Fibroblast of lung (primary cell): ENCODE data around the gene SLC16A4.

Experiments used
- EZH2 ChIP-seq: IDR thresholded peaks from 2 replicates; pipeline ENCODE4 v1.5.1; 2012; ENCODE audit warnings: low read length, control low read depth, mild to moderate bottlenecking; ENCODE audit errors: missing control alignments
- TF ChIP-seq, protein P1 (sequence below), 2 donors: IDR thresholded peaks in 1 of 2; conservative IDR thresholded peaks in 1 of 2; 1 replicate in 1 of 2; 2 replicates in 1 of 2; pipeline ENCODE4 v1.5.1; 2011 to 2012; ENCODE audit warnings: low read length in 2 of 2, control low read depth in 1 of 2, inconsistent platforms in 1 of 2, low read depth in 1 of 2, mild to moderate bottlenecking in 1 of 2

DNA sequence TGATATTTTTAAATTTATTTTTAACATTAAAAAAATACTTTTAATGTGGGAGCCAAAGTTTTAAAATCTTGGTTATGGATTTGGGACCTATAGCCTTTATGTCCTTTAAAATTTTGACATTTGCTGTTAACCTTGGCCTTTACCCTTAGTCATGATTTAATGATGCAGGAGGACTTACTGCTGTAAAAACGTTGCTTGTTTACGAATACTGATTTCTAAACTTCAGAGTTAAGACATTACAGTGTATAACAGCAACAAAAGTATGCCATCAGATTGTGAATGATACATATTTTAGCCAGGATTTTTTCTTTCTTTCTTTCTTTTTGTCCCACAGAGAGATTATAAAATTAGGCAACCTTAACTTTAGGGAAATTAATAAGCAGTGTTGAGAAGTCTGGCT is 42.8 kb downstream of the SLC16A4 start:
- TF ChIP-seq, protein P1, sequence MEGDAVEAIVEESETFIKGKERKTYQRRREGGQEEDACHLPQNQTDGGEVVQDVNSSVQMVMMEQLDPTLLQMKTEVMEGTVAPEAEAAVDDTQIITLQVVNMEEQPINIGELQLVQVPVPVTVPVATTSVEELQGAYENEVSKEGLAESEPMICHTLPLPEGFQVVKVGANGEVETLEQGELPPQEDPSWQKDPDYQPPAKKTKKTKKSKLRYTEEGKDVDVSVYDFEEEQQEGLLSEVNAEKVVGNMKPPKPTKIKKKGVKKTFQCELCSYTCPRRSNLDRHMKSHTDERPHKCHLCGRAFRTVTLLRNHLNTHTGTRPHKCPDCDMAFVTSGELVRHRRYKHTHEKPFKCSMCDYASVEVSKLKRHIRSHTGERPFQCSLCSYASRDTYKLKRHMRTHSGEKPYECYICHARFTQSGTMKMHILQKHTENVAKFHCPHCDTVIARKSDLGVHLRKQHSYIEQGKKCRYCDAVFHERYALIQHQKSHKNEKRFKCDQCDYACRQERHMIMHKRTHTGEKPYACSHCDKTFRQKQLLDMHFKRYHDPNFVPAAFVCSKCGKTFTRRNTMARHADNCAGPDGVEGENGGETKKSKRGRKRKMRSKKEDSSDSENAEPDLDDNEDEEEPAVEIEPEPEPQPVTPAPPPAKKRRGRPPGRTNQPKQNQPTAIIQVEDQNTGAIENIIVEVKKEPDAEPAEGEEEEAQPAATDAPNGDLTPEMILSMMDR (conservative IDR thresholded peaks at IDR 0.05 in 1 of 2, IDR thresholded peaks at IDR 0.05 in 1 of 2; ENCODE audit: low read depth in 1 of 2, low read length in 2 of 2): no peak
- no peak for TF ChIP-seq EZH2
